Measurements from ENCODE around the gene CYBA. TPM values are rescaled to one million over a fixed set of nuclear protein-coding genes. Genes with fewer than 3 reads are reported as not detected.

The CYBA gene
- total RNA-seq, 1 donor from 2014 or later = 140 TPM

- H3K4me3 Mint-ChIP-seq (ENCODE audit: unreplicated experiment) = no peak overlapping the region
- DNase-seq (ENCODE audit: low spot score) = no peak
- no peaks in the 10 kb centered on the region for H3K4me1 Mint-ChIP-seq (ENCODE audit: unreplicated experiment)
- H3K9me3 Mint-ChIP-seq (ENCODE audit: unreplicated experiment) = no peaks in the 10 kb centered on the region
- TF ChIP-seq CTCF (IDR thresholded peaks at IDR 0.05; ENCODE audit: unreplicated experiment) = no peak
- H3K27ac Mint-ChIP-seq (ENCODE audit: unreplicated experiment) = no peak overlapping the region
- peaks cover 13% of the 10 kb centered on the region for H3K27me3 Mint-ChIP-seq (ENCODE audit: unreplicated experiment)
- no peaks in the 10 kb centered on the region for H3K36me3 Mint-ChIP-seq (ENCODE audit: low read depth, unreplicated experiment)
Observed at GRCh38 chr16:88684569-88685155, 33.8 kb upstream of the CYBA start.

- Mint-ChIP-seq H3K27ac (ENCODE audit: unreplicated experiment) (no peak overlapping the region), H3K36me3 (ENCODE audit: low read depth, unreplicated experiment) (no peaks in the 10 kb centered on the region)
Observed at GRCh38 chr16:88681709-88682451, 31.0 kb upstream of the CYBA start.

GRCh38 chr16:88681084-88681680, 30.3 kb upstream of the CYBA start:
- peak; percentile 27 for TF ChIP-seq CTCF (IDR thresholded peaks at IDR 0.05; ENCODE audit: unreplicated experiment)
- peak; percentile 47 for DNase-seq (ENCODE audit: low spot score)
- Mint-ChIP-seq H3K27ac (ENCODE audit: unreplicated experiment) (no peak overlapping the region), H3K9me3 (ENCODE audit: unreplicated experiment) (no peaks in the 10 kb centered on the region), H3K27me3 (ENCODE audit: unreplicated experiment) (no peaks in the 10 kb centered on the region), H3K4me3 (ENCODE audit: unreplicated experiment) (no peak overlapping the region), H3K36me3 (ENCODE audit: low read depth, unreplicated experiment) (no peaks in the 10 kb centered on the region), H3K4me1 (ENCODE audit: unreplicated experiment) (no peaks in the 10 kb centered on the region)

More at GRCh38 chr16:88681709-88682451, 31.0 kb upstream of the CYBA start:
- Mint-ChIP-seq H3K4me3 (ENCODE audit: unreplicated experiment) (no peak overlapping the region), H3K9me3 (ENCODE audit: unreplicated experiment) (no peaks in the 10 kb centered on the region), H3K27me3 (ENCODE audit: unreplicated experiment) (no peaks in the 10 kb centered on the region), H3K4me1 (ENCODE audit: unreplicated experiment) (no peaks in the 10 kb centered on the region)
- no peak for DNase-seq (ENCODE audit: low spot score)
- TF ChIP-seq CTCF (IDR thresholded peaks at IDR 0.05; ENCODE audit: unreplicated experiment) = no peak

GRCh38 chr16:88680554-88681083, 29.8 kb upstream of the CYBA start:
- H3K36me3 Mint-ChIP-seq (ENCODE audit: low read depth, unreplicated experiment) = no peaks in the 10 kb centered on the region
- H3K27ac Mint-ChIP-seq (ENCODE audit: unreplicated experiment) = no peak overlapping the region
- no peaks in the 10 kb centered on the region for H3K4me1 Mint-ChIP-seq (ENCODE audit: unreplicated experiment)
- no peaks in the 10 kb centered on the region for H3K9me3 Mint-ChIP-seq (ENCODE audit: unreplicated experiment)
- TF ChIP-seq CTCF (IDR thresholded peaks at IDR 0.05; ENCODE audit: unreplicated experiment) = no peak
- no peaks in the 10 kb centered on the region for H3K27me3 Mint-ChIP-seq (ENCODE audit: unreplicated experiment)
- no peak for DNase-seq (ENCODE audit: low spot score)
- no peak overlapping the region for H3K4me3 Mint-ChIP-seq (ENCODE audit: unreplicated experiment)

Measured in endothelial cell (in vitro differentiated cells).